Retinal pigment epithelial cell (primary cell): ENCODE data around the gene SPC25.

Experiments used
- DNase-seq: peaks from one replicate; pipeline ENCODE4 v3.0.0-alpha.2; 2010; ENCODE audit warnings: low read depth
- H3K4me3 ChIP-seq: 2 replicates; pipeline ENCODE4 v1.5.1; 2011; ENCODE audit warnings: mild to moderate bottlenecking, low read length, control low read depth, moderate library complexity
- TF ChIP-seq, protein P1 (sequence below): conservative IDR thresholded peaks from 2 replicates; pipeline ENCODE4 v1.5.1; 2011; ENCODE audit warnings: low read depth, low read length, control low read depth, inconsistent platforms

SPC25 gene

DNA sequence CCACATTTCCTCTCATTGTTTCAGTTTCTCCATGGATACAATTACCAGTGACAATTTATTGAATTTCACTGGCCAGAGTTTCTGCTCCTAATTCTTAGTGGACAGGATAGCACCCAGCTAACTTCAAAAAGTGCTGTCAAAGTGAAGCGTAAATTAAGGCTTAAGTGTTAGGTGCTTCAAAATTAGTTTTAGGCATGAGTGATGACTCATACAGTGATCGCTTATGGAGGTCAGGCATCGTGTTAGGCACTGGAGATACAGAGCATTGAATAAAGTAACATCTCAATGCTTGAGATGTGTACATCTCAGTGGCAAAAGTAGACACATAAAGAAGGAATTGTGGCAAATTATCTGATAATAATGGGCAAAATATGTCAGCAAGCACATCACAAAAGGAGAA, 47.0 kb downstream of the SPC25 start:
- no peak overlapping the region for H3K4me3 ChIP-seq
- no peak for DNase-seq
- TF ChIP-seq, protein P1, sequence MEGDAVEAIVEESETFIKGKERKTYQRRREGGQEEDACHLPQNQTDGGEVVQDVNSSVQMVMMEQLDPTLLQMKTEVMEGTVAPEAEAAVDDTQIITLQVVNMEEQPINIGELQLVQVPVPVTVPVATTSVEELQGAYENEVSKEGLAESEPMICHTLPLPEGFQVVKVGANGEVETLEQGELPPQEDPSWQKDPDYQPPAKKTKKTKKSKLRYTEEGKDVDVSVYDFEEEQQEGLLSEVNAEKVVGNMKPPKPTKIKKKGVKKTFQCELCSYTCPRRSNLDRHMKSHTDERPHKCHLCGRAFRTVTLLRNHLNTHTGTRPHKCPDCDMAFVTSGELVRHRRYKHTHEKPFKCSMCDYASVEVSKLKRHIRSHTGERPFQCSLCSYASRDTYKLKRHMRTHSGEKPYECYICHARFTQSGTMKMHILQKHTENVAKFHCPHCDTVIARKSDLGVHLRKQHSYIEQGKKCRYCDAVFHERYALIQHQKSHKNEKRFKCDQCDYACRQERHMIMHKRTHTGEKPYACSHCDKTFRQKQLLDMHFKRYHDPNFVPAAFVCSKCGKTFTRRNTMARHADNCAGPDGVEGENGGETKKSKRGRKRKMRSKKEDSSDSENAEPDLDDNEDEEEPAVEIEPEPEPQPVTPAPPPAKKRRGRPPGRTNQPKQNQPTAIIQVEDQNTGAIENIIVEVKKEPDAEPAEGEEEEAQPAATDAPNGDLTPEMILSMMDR: no peak

GRCh38 chr2:168841445-168841844, 48.8 kb downstream of the SPC25 start:
- TF ChIP-seq, protein P1: no peak
- H3K4me3 ChIP-seq: no peak overlapping the region
- no peak for DNase-seq

- TF ChIP-seq, protein P1: no peak
- no peak overlapping the region for H3K4me3 ChIP-seq
- DNase-seq: no peak
These were observed 54.3 kb downstream of the SPC25 start for GRCh38 chr2:168835969-168836368.

DNA sequence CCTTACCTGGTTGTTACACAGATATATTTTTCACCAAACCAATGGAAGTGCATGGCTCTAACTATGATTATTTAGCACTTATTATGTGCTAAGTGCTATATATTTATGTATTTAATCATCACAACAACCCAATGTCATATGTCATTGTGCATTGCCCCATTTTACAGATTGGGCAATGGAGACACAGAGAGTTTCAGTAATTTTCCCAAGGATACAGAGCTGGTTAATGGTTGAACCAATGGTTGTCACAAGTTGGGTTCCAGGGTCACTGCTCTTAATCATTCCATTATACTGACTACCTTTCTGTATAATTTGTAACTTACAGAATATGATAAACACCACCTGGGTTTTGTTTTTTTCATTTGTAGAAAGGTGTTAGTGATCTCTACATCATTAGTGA, 58.6 kb downstream of the SPC25 start:
- TF ChIP-seq, protein P1: no peak
- no peak for DNase-seq
- no peak overlapping the region for H3K4me3 ChIP-seq

DNA sequence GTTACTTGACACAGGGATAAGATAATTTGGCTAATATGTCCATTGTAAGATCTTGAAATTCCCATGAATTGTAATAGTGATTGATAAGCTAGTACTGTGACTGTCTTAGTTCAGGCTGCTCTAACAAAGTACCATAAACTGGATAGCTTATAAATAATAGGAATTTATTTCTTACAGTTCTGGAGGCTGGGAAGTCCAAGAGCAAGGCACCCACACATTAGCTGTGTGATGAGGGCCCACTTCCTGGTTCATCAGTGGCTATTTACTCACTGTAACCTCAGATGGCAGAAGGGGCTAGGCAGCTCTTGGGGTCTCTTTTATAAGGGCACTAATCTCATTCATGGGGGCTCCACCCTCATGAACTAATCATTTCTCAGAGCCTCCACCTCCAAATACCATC, 59.3 kb downstream of the SPC25 start:
- TF ChIP-seq, protein P1: no peak
- no peak overlapping the region for H3K4me3 ChIP-seq
- DNase-seq: no peak

DNA sequence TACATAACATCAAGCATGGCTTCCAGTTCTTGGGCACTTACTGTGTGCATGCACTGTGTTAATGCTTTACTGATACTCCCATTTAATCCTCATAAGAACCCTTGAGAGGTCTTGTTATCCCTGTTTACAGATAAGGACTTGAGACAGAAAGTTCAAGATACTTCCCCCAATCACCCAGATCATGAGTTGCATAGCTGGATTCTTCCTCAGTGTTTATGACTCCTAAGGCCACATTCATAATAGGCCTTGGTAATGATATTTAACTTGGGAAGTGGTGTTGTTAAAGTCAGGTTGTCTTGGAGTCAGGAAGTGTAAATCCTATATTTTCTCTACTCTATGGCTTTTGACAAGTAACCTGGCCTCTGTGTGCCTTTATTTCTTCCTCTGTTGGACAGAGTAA, 65.1 kb downstream of the SPC25 start:
- TF ChIP-seq, protein P1: no peak
- no peak for DNase-seq
- no peak overlapping the region for H3K4me3 ChIP-seq

- H3K4me3 ChIP-seq: no peak overlapping the region
- TF ChIP-seq, protein P1: no peak
- DNase-seq: no peak
These were observed 68.2 kb downstream of the SPC25 start for GRCh38 chr2:168821992-168822391.
